ENCODE measurements around the gene DDIAS.

The DDIAS gene

GRCh38 chr11:82972103-82972502, 70.6 kb downstream of the DDIAS start:
- DNase-seq (ENCODE audit: low read depth): no peak

DNA sequence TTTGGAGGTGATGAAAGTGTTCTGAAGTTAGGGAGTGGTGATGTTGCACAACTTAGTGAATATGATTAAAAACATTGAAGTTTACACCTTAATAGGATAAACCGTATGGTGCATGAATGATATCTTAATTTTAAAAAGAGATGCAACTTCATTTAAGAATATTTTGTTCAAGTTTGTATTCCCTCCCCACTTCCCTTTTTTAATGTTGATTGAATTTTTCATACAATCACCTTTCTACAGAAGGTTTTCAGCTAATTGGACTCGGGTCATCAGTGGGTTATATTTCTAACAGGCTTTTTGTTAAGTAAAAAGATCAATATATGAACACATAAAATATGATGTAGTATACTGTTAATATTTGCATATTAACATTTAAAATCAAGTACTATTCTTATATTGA, 72.6 kb downstream of the DDIAS start:
- DNase-seq (ENCODE audit: low read depth): no peak

DNA sequence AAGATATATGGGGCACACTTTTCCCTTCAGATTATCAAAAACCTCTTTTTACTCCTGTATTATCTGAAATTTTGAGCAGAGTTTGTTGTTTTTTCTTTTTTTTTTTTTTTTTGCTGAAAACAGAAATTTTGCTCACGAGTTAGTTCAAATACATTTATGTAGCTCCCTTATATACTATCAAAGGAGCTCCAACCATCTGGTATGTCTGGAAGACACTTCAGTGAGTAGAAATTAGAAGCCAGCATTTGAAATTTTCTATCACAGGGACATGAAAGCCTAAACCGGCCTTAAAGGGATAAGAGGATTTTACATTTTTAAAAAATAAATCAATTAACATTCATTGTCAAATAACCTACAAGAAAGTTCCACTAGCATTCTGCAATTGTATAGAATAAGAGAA, 73.3 kb downstream of the DDIAS start:
- DNase-seq (ENCODE audit: low read depth): no peak

DNA sequence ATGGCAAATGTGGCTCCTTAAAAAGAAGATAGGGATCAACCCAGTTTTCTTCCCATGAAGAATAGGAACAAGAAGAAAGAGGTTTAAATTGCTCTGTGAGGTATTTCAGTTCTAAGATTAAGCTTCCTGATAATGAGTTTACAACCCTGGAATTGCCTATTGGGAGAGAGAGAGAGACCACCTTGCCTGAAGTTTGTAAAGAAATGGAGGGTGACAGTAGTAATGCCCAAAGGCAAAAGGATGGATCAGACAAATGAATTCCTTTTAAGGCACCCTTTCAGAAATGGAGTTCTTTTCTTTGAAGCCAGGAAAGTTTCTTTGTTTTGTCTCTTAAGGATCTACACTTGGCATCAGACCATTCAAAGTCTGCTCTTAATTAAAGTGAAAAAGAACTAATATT, 74.3 kb downstream of the DDIAS start:
- no peak for DNase-seq (ENCODE audit: low read depth)

- no peak for DNase-seq (ENCODE audit: low read depth)
Observed at GRCh38 chr11:82976786-82977185, 75.2 kb downstream of the DDIAS start.

DNA sequence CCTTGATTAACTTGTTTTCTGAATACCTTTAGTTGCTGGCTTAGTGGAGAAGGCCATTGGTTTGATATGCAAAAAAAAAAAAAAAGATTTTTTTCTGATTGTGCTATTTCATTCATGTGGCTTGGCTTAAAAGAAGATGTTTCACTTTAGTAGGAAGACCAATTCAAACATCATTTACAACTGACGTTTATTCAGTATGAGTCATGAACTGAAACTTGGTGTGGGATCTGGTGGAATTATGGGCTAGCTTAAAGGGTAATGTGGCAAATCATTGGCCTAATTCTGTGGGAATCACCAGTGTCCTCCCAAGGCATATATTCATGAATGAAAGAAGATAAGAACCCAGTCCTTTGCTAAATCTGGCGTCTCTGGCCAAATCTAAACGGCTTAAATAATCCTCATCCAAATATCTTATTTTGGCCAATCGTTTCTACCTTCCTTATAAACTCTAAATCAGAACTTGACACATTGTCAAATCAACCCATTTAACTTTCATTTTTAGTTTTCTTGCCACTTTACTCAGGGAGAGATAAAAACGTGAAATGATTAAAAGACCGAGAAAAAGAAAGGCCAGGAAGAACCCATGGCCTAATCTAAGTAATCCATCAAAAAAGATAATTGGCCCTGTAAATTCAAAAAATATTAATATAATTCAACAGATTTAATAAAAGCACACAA, 77.0 kb downstream of the DDIAS start:
- DNase-seq (ENCODE audit: low read depth): no peak

DNA sequence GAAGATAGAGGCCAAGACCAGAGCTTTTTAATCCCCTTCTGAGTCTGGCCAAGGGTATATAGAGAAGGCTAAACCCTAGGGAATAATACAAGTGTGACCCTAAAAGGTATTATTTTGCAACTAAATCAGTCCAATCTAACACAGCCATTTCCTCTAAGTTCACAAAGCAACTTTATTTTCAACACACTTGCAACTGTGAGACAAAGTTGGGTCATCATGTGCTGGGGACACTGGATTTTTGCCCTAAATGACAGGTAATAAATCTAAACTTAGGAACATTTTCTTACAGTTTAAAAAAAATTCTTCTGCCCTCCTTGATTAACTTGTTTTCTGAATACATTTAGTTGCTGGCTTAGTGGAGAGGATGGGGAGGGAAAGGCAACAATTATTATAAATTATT, 78.3 kb downstream of the DDIAS start:
- no peak for DNase-seq (ENCODE audit: low read depth)

- no peak for DNase-seq (ENCODE audit: low read depth)
Observed at GRCh38 chr11:82980292-82980691, 78.8 kb downstream of the DDIAS start.

DNA sequence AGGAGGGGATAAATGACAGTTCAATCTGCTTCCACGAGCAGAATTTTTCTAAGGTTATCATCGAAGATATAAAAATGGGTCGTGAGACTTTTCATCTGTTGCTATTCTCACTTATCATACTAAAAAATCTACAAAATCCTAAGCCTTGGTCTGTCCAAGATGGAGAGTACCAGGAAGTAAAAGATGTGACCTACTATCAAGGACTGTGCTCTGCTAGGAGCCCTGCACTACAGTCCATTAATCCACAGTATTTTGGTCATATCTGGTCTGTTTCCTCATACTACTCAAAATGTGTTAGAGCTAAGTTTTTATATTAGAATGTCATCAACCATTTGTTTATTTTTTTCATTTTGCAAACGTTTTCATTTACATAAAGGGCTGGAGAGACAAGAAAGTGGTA, 79.4 kb downstream of the DDIAS start:
- DNase-seq (ENCODE audit: low read depth): no peak

GRCh38 chr11:82981852-82982251, 80.3 kb downstream of the DDIAS start:
- no peak for DNase-seq (ENCODE audit: low read depth)

Measured in stimulated activated CD8-positive, alpha-beta memory T cell treated with anti-CD3 and anti-CD28 coated beads, Interleukin-12 subunit alpha, Interleukin-12 subunit beta, amount 100 ng/mL, for 4 hours (primary cell).